ENCODE data around the gene CAMTA1. TPM values are rescaled to one million over a fixed set of nuclear protein-coding genes. Genes with fewer than 3 reads are reported as not detected.

Gene CAMTA1
- total RNA-seq, 1 donor from 2014 or later, result 81.6 TPM

GRCh38 chr1:7575041-7575400 lies 789.8 kb downstream of the CAMTA1 start:
- Mint-ChIP-seq H3K27me3 (ENCODE audit: unreplicated experiment) (no peaks in the 10 kb centered on the region), H3K27ac (ENCODE audit: unreplicated experiment) (no peak overlapping the region), H3K36me3 (ENCODE audit: unreplicated experiment) (no peaks in the 10 kb centered on the region), H3K4me3 (ENCODE audit: unreplicated experiment) (no peak overlapping the region), H3K4me1 (ENCODE audit: unreplicated experiment) (no peaks in the 10 kb centered on the region), H3K9me3 (ENCODE audit: unreplicated experiment) (no peaks in the 10 kb centered on the region)
- TF ChIP-seq, protein P1, sequence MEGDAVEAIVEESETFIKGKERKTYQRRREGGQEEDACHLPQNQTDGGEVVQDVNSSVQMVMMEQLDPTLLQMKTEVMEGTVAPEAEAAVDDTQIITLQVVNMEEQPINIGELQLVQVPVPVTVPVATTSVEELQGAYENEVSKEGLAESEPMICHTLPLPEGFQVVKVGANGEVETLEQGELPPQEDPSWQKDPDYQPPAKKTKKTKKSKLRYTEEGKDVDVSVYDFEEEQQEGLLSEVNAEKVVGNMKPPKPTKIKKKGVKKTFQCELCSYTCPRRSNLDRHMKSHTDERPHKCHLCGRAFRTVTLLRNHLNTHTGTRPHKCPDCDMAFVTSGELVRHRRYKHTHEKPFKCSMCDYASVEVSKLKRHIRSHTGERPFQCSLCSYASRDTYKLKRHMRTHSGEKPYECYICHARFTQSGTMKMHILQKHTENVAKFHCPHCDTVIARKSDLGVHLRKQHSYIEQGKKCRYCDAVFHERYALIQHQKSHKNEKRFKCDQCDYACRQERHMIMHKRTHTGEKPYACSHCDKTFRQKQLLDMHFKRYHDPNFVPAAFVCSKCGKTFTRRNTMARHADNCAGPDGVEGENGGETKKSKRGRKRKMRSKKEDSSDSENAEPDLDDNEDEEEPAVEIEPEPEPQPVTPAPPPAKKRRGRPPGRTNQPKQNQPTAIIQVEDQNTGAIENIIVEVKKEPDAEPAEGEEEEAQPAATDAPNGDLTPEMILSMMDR (IDR thresholded peaks at IDR 0.05), result no peak
- DNase-seq (ENCODE audit: extremely low spot score, unreplicated experiment), result no peak

DNA sequence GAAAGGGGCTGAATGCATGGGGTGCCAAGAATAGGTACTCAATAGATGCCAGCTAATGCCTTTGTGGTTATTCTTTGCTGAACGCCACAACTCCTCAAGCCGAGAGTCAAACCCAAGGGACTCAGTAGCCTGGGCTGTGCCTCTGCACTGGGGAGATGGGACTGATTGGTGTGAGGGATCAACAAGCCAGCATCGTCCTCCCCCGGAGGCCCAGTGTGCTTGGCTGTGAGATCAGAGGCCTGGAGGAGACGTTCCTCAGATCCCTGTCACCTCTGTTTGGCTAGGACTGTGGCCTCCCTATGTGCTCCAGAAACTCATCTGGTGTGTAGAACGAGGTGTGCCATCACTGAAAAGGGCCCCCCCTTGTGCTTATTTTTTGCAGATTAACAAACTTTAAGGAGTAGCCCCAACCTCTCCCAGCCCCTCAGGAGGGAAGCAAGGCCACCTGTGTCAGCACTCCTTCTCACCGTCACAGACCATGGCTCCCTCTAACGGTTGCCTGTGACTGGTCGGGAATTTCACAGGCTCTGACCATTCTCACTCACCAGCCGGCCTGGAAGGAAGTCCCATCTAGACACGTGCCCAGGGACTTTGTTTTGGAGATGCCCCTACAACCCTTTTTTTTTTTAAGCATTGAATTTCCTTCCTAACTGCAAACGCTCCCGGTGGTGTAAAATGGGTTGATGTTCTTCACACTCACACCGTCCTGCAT lies 791.8 kb downstream of the CAMTA1 start:
- H3K4me1 Mint-ChIP-seq (ENCODE audit: unreplicated experiment), result peaks cover 9% of the 10 kb centered on the region
- H3K4me3 Mint-ChIP-seq (ENCODE audit: unreplicated experiment), result no peak overlapping the region
- no peaks in the 10 kb centered on the region for H3K9me3 Mint-ChIP-seq (ENCODE audit: unreplicated experiment)
- no peaks in the 10 kb centered on the region for H3K27me3 Mint-ChIP-seq (ENCODE audit: unreplicated experiment)
- H3K36me3 Mint-ChIP-seq (ENCODE audit: unreplicated experiment), result no peaks in the 10 kb centered on the region
- DNase-seq (ENCODE audit: extremely low spot score, unreplicated experiment), result no peak
- no peak overlapping the region for H3K27ac Mint-ChIP-seq (ENCODE audit: unreplicated experiment)
- TF ChIP-seq, protein P1 (IDR thresholded peaks at IDR 0.05), result peak; percentile 42

- no peak overlapping the region for H3K27ac Mint-ChIP-seq (ENCODE audit: unreplicated experiment)
- no peak for DNase-seq (ENCODE audit: extremely low spot score, unreplicated experiment)
- H3K4me1 Mint-ChIP-seq (ENCODE audit: unreplicated experiment), result peaks cover 9% of the 10 kb centered on the region
- no peak overlapping the region for H3K4me3 Mint-ChIP-seq (ENCODE audit: unreplicated experiment)
- H3K36me3 Mint-ChIP-seq (ENCODE audit: unreplicated experiment), result no peaks in the 10 kb centered on the region
- no peaks in the 10 kb centered on the region for H3K27me3 Mint-ChIP-seq (ENCODE audit: unreplicated experiment)
- TF ChIP-seq, protein P1 (IDR thresholded peaks at IDR 0.05), result no peak
- H3K9me3 Mint-ChIP-seq (ENCODE audit: unreplicated experiment), result no peaks in the 10 kb centered on the region
Measured at GRCh38 chr1:7578206-7578605, 793.0 kb downstream of the CAMTA1 start.

DNA sequence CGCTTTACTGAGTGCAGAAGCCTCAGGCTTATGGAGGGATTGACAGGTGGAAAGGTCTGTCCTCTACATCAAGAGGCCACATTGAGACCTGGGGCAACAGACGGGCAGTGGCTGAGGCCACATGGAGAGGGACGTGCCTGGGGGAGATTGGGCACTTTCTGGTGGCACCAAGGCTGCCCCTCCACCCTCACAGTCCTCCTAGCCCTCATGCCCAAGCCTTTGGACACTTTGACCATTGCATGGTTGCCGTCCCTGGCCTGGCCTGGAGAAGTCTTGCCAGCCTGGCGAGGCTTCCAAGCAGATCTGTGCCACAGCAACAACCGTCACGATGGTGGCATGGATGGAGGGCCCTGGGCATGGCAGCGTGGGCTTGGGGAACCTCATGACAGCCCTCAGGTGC lies 793.8 kb downstream of the CAMTA1 start:
- Mint-ChIP-seq H3K4me3 (ENCODE audit: unreplicated experiment) (no peak overlapping the region), H3K9me3 (ENCODE audit: unreplicated experiment) (no peaks in the 10 kb centered on the region), H3K27me3 (ENCODE audit: unreplicated experiment) (no peaks in the 10 kb centered on the region), H3K27ac (ENCODE audit: unreplicated experiment) (no peak overlapping the region), H3K4me1 (ENCODE audit: unreplicated experiment) (peaks cover 9% of the 10 kb centered on the region), H3K36me3 (ENCODE audit: unreplicated experiment) (no peaks in the 10 kb centered on the region)
- no peak for DNase-seq (ENCODE audit: extremely low spot score, unreplicated experiment)
- TF ChIP-seq, protein P1 (IDR thresholded peaks at IDR 0.05), result no peak

- Mint-ChIP-seq H3K4me3 (ENCODE audit: unreplicated experiment) (no peak overlapping the region), H3K36me3 (ENCODE audit: unreplicated experiment) (no peaks in the 10 kb centered on the region), H3K27me3 (ENCODE audit: unreplicated experiment) (no peaks in the 10 kb centered on the region), H3K4me1 (ENCODE audit: unreplicated experiment) (peaks cover 9% of the 10 kb centered on the region), H3K9me3 (ENCODE audit: unreplicated experiment) (no peaks in the 10 kb centered on the region), H3K27ac (ENCODE audit: unreplicated experiment) (no peak overlapping the region)
- TF ChIP-seq, protein P1 (IDR thresholded peaks at IDR 0.05), result no peak
- DNase-seq (ENCODE audit: extremely low spot score, unreplicated experiment), result no peak
Measured at GRCh38 chr1:7579831-7580804, 794.9 kb downstream of the CAMTA1 start.
